COLO668 (cell line): Measurements from ENCODE around the gene IFRD1.
A peak's percentile ranks its signal among the peaks of the same experiment; 100 is the strongest.

Source experiments
- DNase-seq: peaks from one replicate; lab custom pipeline; 2025; ENCODE audit not compliant: unreplicated experiment; lab: John Stamatoyannopoulos, UW

IFRD1 gene

GRCh38 chr7:112485766-112486165 is 35.5 kb downstream of the IFRD1 start:
- DNase-seq = no peak

- no peak for DNase-seq
These were observed 37.4 kb downstream of the IFRD1 start for GRCh38 chr7:112487457-112488263.

GRCh38 chr7:112488264-112488552 is 37.9 kb downstream of the IFRD1 start:
- DNase-seq = no peak

- DNase-seq = no peak
These were observed 41.9 kb downstream of the IFRD1 start for GRCh38 chr7:112492186-112492585.

- no peak for DNase-seq
These were observed 44.4 kb downstream of the IFRD1 start for GRCh38 chr7:112494656-112495055.

GRCh38 chr7:112495156-112495788 is 45.0 kb downstream of the IFRD1 start:
- DNase-seq = no peak

- peak; percentile 40 for DNase-seq
These were observed 45.7 kb downstream of the IFRD1 start for GRCh38 chr7:112495810-112496462.

GRCh38 chr7:112497481-112497880 is 47.2 kb downstream of the IFRD1 start:
- DNase-seq = no peak

- DNase-seq = no peak
These were observed 50.4 kb downstream of the IFRD1 start for GRCh38 chr7:112500619-112501018.

GRCh38 chr7:112501801-112502503 is 51.7 kb downstream of the IFRD1 start:
- DNase-seq = no peak

GRCh38 chr7:112502700-112503099 is 52.4 kb downstream of the IFRD1 start:
- no peak for DNase-seq

GRCh38 chr7:112503361-112503972 is 53.2 kb downstream of the IFRD1 start:
- DNase-seq = no peak

GRCh38 chr7:112504093-112504695 is 53.9 kb downstream of the IFRD1 start:
- DNase-seq = no peak

GRCh38 chr7:112505495-112505894 is 55.2 kb downstream of the IFRD1 start:
- DNase-seq = no peak

- no peak for DNase-seq
These were observed 58.1 kb downstream of the IFRD1 start for GRCh38 chr7:112508404-112508803.

GRCh38 chr7:112509402-112509801 is 59.1 kb downstream of the IFRD1 start:
- DNase-seq = no peak

GRCh38 chr7:112510001-112510742 is 59.9 kb downstream of the IFRD1 start:
- no peak for DNase-seq

GRCh38 chr7:112510743-112511110 is 60.5 kb downstream of the IFRD1 start:
- DNase-seq = no peak

- no peak for DNase-seq
These were observed 61.4 kb downstream of the IFRD1 start for GRCh38 chr7:112511451-112512202.
